HG03135 (cell line): ENCODE measurements around the gene GABBR1.

Experiments used
- ATAC-seq: cut with Tn5 transposase; IDR thresholded peaks from one replicate; pipeline ENCODE4 v1.9.1; 2021; ENCODE audit warnings: mild to moderate bottlenecking, moderate library complexity; ENCODE audit not compliant: unreplicated experiment

The GABBR1 gene

GRCh38 chr6:29577544-29577943 is 55.4 kb downstream of the GABBR1 start:
- ATAC-seq: no peak

GRCh38 chr6:29576056-29576455 is 56.9 kb downstream of the GABBR1 start:
- ATAC-seq: no peak

- no peak for ATAC-seq
These were observed 65.0 kb downstream of the GABBR1 start for GRCh38 chr6:29567991-29568390.

GRCh38 chr6:29567541-29567940 is 65.4 kb downstream of the GABBR1 start:
- ATAC-seq: no peak

GRCh38 chr6:29566856-29567255 is 66.1 kb downstream of the GABBR1 start:
- ATAC-seq: no peak

- no peak for ATAC-seq
These were observed 68.1 kb downstream of the GABBR1 start for GRCh38 chr6:29564875-29565274.

- no peak for ATAC-seq
These were observed 69.5 kb downstream of the GABBR1 start for GRCh38 chr6:29563435-29563965.

- ATAC-seq: no peak
These were observed 71.3 kb downstream of the GABBR1 start for GRCh38 chr6:29561606-29562181.

- no peak for ATAC-seq
These were observed 71.9 kb downstream of the GABBR1 start for GRCh38 chr6:29561091-29561490.

GRCh38 chr6:29559524-29560287 is 73.3 kb downstream of the GABBR1 start, which contains the start of gene UBD:
Gene UBD (minus strand): TSS chr6:29559732. CDS start chr6:29559701, 31 bp downstream.
- no peak for ATAC-seq

GRCh38 chr6:29558439-29559079 is 74.4 kb downstream of the GABBR1 start:
- no peak for ATAC-seq

GRCh38 chr6:29557320-29557719 is 75.7 kb downstream of the GABBR1 start:
- no peak for ATAC-seq

GRCh38 chr6:29554764-29555163 is 78.2 kb downstream of the GABBR1 start:
- no peak for ATAC-seq

GRCh38 chr6:29553268-29554057 is 79.5 kb downstream of the GABBR1 start:
- no peak for ATAC-seq

GRCh38 chr6:29552512-29553051 is 80.4 kb downstream of the GABBR1 start:
- ATAC-seq: no peak

- no peak for ATAC-seq
These were observed 85.4 kb downstream of the GABBR1 start for GRCh38 chr6:29547573-29547972.

GRCh38 chr6:29537714-29538403 is 95.1 kb downstream of the GABBR1 start:
- ATAC-seq: no peak

- no peak for ATAC-seq
These were observed 100.5 kb downstream of the GABBR1 start for GRCh38 chr6:29532320-29532951.

GRCh38 chr6:29531668-29532067 is 101.3 kb downstream of the GABBR1 start:
- no peak for ATAC-seq
